H1 (cell line): ENCODE data around the gene MEP1B. TPM values are rescaled to one million over a fixed set of nuclear protein-coding genes. Genes with fewer than 3 reads are reported as not detected.

Source experiments
- CTCF ChIA-PET: fragments of 300-600 bp; sonication (Branson Sonifier 250); formaldehyde crosslinking; loops from one replicate; lab custom pipeline; 2021; ENCODE audit not compliant: partially characterized antibody; lab: Charles Lee
- POLR2A ChIA-PET: fragments of 300-600 bp; sonication (Branson Sonifier 250); formaldehyde crosslinking; loops from one replicate; lab custom pipeline; 2021; ENCODE audit warnings: inconsistent platforms; ENCODE audit not compliant: partially characterized antibody; lab: Charles Lee
- DNase-seq, 2 experiments: peaks; one replicate each; pipeline versions ENCODE4 v3.0.0 to v3.0.0-alpha.2; 2010 to 2022; ENCODE audit warnings: low spot score in 2 of 2, low read depth in 1 of 2, mixed read lengths in 1 of 2
- FAIRE-seq: peaks from 2 replicates; lab custom pipeline; 2011; peaks lifted over from hg19 to GRCh38; lab: Jason Lieb, UNC
- H2AFZ ChIP-seq: 2 replicates; pipeline ENCODE4 v1.8.1; 2012; ENCODE audit warnings: low read length, inconsistent platforms
- H2AK5ac ChIP-seq: 2 replicates; pipeline ENCODE4 v1.6.1; 2013; ENCODE audit warnings: low read depth, low read length
- H2BK120ac ChIP-seq: replicated peaks from 2 replicates; pipeline ENCODE3; 2013; ENCODE audit warnings: low read depth, low read length, inconsistent platforms
- H2BK12ac ChIP-seq: 2 replicates; pipeline ENCODE4 v1.6.1; 2013; ENCODE audit warnings: low read depth, low read length
- H2BK15ac ChIP-seq: 2 replicates; pipeline ENCODE4 v1.6.1; 2013; ENCODE audit warnings: low read length
- H2BK20ac ChIP-seq: 2 replicates; pipeline ENCODE4 v1.6.1; 2013; ENCODE audit warnings: low read length
- H2BK5ac ChIP-seq: 2 replicates; pipeline ENCODE4 v1.6.1; 2013; ENCODE audit warnings: low read depth, low read length
- H3K14ac ChIP-seq: 2 replicates; pipeline ENCODE4 v1.6.1; 2013; ENCODE audit warnings: inconsistent platforms; ENCODE audit not compliant: insufficient read length
- H3K18ac ChIP-seq: 2 replicates; pipeline ENCODE4 v1.6.1; 2013; ENCODE audit warnings: low read length; ENCODE audit errors: extremely low read depth
- H3K23ac ChIP-seq: 2 replicates; pipeline ENCODE4 v1.6.1; 2013; ENCODE audit warnings: inconsistent platforms; ENCODE audit not compliant: insufficient read length
- H3K23me2 ChIP-seq: 2 replicates; pipeline ENCODE4 v1.6.1; 2013; ENCODE audit warnings: low read depth, low read length
- H3K27ac ChIP-seq: 2 replicates; pipeline ENCODE4 v1.6.1; 2011; ENCODE audit warnings: low read depth, low read length, inconsistent platforms
- H3K27me3 ChIP-seq, 4 experiments: replicated peaks in 1 of 4; 1 replicate in 1 of 4; 2 replicates in 3 of 4; pipeline versions ENCODE4 v1.6.1 to v1.8.1; 2011 to 2013; ENCODE audit warnings: low read length in 3 of 4, mild to moderate bottlenecking in 3 of 4, inconsistent platforms in 2 of 4, mixed read lengths in 2 of 4, moderate library complexity in 1 of 4; ENCODE audit not compliant: control insufficient read depth in 3 of 4, insufficient read depth in 3 of 4; ENCODE audit errors: extremely low read depth in 1 of 4
- H3K36me3 ChIP-seq, 4 experiments: 2 replicates each; pipeline versions ENCODE4 v1.6.1 to v1.8.1; 2011 to 2013; ENCODE audit warnings: mild to moderate bottlenecking in 4 of 4, low read length in 3 of 4, moderate library complexity in 2 of 4, control low read depth in 1 of 4, inconsistent platforms in 1 of 4; ENCODE audit not compliant: insufficient read depth in 4 of 4, control insufficient read depth in 2 of 4
- H3K4ac ChIP-seq: replicated peaks from 2 replicates; pipeline ENCODE3; 2013; ENCODE audit warnings: low read length, low read depth, mixed read lengths, inconsistent platforms; ENCODE audit not compliant: insufficient read length
- H3K4me1 ChIP-seq, 4 experiments: replicated peaks in 1 of 4; 1 replicate in 1 of 4; 2 replicates in 3 of 4; pipeline versions ENCODE4 v1.6.1 to v1.8.1; 2011 to 2013; ENCODE audit warnings: low read length in 3 of 4, inconsistent platforms in 2 of 4, mixed read lengths in 1 of 4; ENCODE audit not compliant: insufficient read depth in 4 of 4, control insufficient read depth in 3 of 4
- H3K4me2 ChIP-seq, 2 experiments: 2 replicates each; pipeline versions ENCODE4 v1.6.1 to v1.8.1; 2011 to 2013; ENCODE audit warnings: low read depth in 2 of 2, low read length in 2 of 2, control low read depth in 1 of 2, inconsistent platforms in 1 of 2, mild to moderate bottlenecking in 1 of 2; ENCODE audit not compliant: insufficient read depth in 1 of 2
- H3K4me3 ChIP-seq, 4 experiments: fragments of 200-600, 300-600 bp in 1 of 4; sonication (generic), shearing (Covaris generic), sonication (Bioruptor Twin) in 1 of 4; 2 replicates each; pipeline versions ENCODE4 v1.5.1 to v1.8.1; 2011 to 2016; ENCODE audit warnings: low read length in 4 of 4, low read depth in 3 of 4, control low read depth in 2 of 4, inconsistent platforms in 2 of 4, mild to moderate bottlenecking in 2 of 4, mixed read lengths in 1 of 4, moderate library complexity in 1 of 4; ENCODE audit not compliant: insufficient read depth in 2 of 4; ENCODE audit errors: extremely low read depth in 1 of 4
- H3K56ac ChIP-seq: replicated peaks from 2 replicates; pipeline ENCODE3; 2013; ENCODE audit warnings: low read depth, mild to moderate bottlenecking, mixed read lengths, low read length, inconsistent platforms; ENCODE audit not compliant: insufficient read length
- H3K79me1 ChIP-seq: 2 replicates; pipeline ENCODE4 v1.6.1; 2013; ENCODE audit warnings: low read depth, low read length, control low read depth
- H3K79me2 ChIP-seq, 2 experiments: 2 replicates each; pipeline versions ENCODE4 v1.6.1 to v1.8.1; 2012 to 2013; ENCODE audit warnings: low read length in 2 of 2, mild to moderate bottlenecking in 2 of 2, inconsistent platforms in 1 of 2; ENCODE audit not compliant: insufficient read depth in 2 of 2, control insufficient read depth in 1 of 2
- H3K9ac ChIP-seq, 4 experiments: replicated peaks in 1 of 4; 1 replicate in 1 of 4; 2 replicates in 3 of 4; pipeline versions ENCODE4 v1.6.1 to v1.8.1; 2011 to 2013; ENCODE audit warnings: low read depth in 3 of 4, low read length in 3 of 4, control low read depth in 2 of 4, mild to moderate bottlenecking in 2 of 4, moderate library complexity in 2 of 4, inconsistent platforms in 1 of 4; ENCODE audit errors: extremely low read depth in 1 of 4
- H3K9me3 ChIP-seq, 2 experiments: 2 replicates each; pipeline versions ENCODE4 v1.6.1 to v1.8.1; 2012 to 2013; ENCODE audit warnings: mild to moderate bottlenecking in 2 of 2, moderate library complexity in 2 of 2, control low read depth in 1 of 2, inconsistent platforms in 1 of 2, low read depth in 1 of 2, low read length in 1 of 2, mixed read lengths in 1 of 2; ENCODE audit not compliant: insufficient read depth in 2 of 2
- H4K20me1 ChIP-seq, 2 experiments: replicated peaks in 1 of 2; 2 replicates each; pipeline versions ENCODE3 to v1.8.1; 2011 to 2013; ENCODE audit warnings: inconsistent platforms in 2 of 2, low read length in 2 of 2, mild to moderate bottlenecking in 1 of 2; ENCODE audit not compliant: insufficient read depth in 2 of 2, control insufficient read depth in 1 of 2
- H4K5ac ChIP-seq: 2 replicates; pipeline ENCODE4 v1.6.1; 2013; ENCODE audit warnings: low read length, low read depth, mixed read lengths, inconsistent platforms; ENCODE audit not compliant: insufficient read length
- H4K8ac ChIP-seq: 2 replicates; pipeline ENCODE4 v1.8.0; 2013; ENCODE audit warnings: mild to moderate bottlenecking, moderate library complexity, low read length, inconsistent platforms; ENCODE audit not compliant: insufficient read depth; ENCODE audit errors: extremely low read depth
- H4K91ac ChIP-seq: replicated peaks from 2 replicates; pipeline ENCODE3; 2013; ENCODE audit warnings: low read length, mixed read lengths, inconsistent platforms; ENCODE audit not compliant: insufficient read length
- BCL11A ChIP-seq, 2 experiments: IDR thresholded peaks; one replicate each; pipeline ENCODE4 v1.6.1; 2011; ENCODE audit warnings: low read depth in 2 of 2, low read length in 2 of 2, mild to moderate bottlenecking in 2 of 2
- HDAC2 ChIP-seq, 2 experiments: fragments of 300-600 bp in 1 of 2; sonication (generic) in 1 of 2; IDR thresholded peaks; 2 replicates each; pipeline ENCODE4 v1.6.1; 2011 to 2012; ENCODE audit warnings: low read depth in 2 of 2, low read length in 2 of 2, mild to moderate bottlenecking in 2 of 2, moderate library complexity in 2 of 2, borderline replicate concordance in 1 of 2, inconsistent platforms in 1 of 2
- MAFK ChIP-seq: IDR thresholded peaks from 2 replicates; pipeline ENCODE4 v1.6.1; 2012; ENCODE audit warnings: low read depth, mild to moderate bottlenecking, improper control_type of control experiment, low read length
- PHF8 ChIP-seq: fragments of 200-600 bp; sonication (generic); conservative IDR thresholded peaks from 2 replicates; pipeline ENCODE4 v1.7.1; 2012; ENCODE audit warnings: low read depth, mild to moderate bottlenecking, inconsistent platforms, low read length, moderate library complexity
- RAD21 ChIP-seq, 2 experiments: IDR thresholded peaks in 1 of 2; conservative IDR thresholded peaks in 1 of 2; 2 replicates each; pipeline ENCODE4 v1.6.1; 2011; ENCODE audit warnings: low read depth in 2 of 2, low read length in 2 of 2, improper control_type of control experiment in 1 of 2, inconsistent platforms in 1 of 2, mild to moderate bottlenecking in 1 of 2, moderate library complexity in 1 of 2
- RXRA ChIP-seq: IDR thresholded peaks from 2 replicates; pipeline ENCODE4 v1.6.1; 2011; ENCODE audit warnings: low read depth, mild to moderate bottlenecking, low read length, moderate library complexity; ENCODE audit not compliant: insufficient read depth
- WGBS, 2 experiments: shearing (Covaris generic) in 1 of 2; methylation state at CpG; one replicate each; pipeline versions ENCODE4 v1.1.6 to v1.1.7; 2013 to 2015; ENCODE audit warnings: low lambda C conversion rate in 2 of 2, mixed read lengths in 2 of 2, inconsistent platforms in 1 of 2, low coverage in 1 of 2, missing lambda C conversion rate in 1 of 2; ENCODE audit not compliant: insufficient replicate concordance in 2 of 2, insufficient coverage in 1 of 2, insufficient read length in 1 of 2; ENCODE audit errors: extremely low coverage in 1 of 2, missing lambda C conversion rate in 1 of 2; 5-methylcytosine and 5-hydroxymethylcytosine counted together
- polyA plus RNA-seq, 7 experiments: library from polyadenylated mRNA; depleted of rRNA in 3 of 7; stranded (reverse) in 5 of 7; unstranded in 2 of 7; fragments of >200 nt in 5 of 7; fragments of 200-250 nt in 2 of 7; gene quantifications; 1 replicate in 5 of 7; 2 replicates in 1 of 7; 4 replicates in 1 of 7; pipeline versions ENCODE4 v1.2.1 to v1.2.3, GENCODE V29; 2011 to 2013; ENCODE audit warnings: missing spikeins in 2 of 7, mixed read lengths in 2 of 7
- total RNA-seq: library from RNA; stranded (reverse); fragmentation: NEBNext Ultra II Directional; extraction: Animal tissue kit (Norgen Biotek cat#: 25700); gene quantifications from 2 replicates; pipeline ENCODE4 v1.2.1, GENCODE V29; 2021
- TF ChIP-seq, protein P1 (sequence below): IDR thresholded peaks from 2 replicates; pipeline ENCODE4 v1.6.1; 2012; ENCODE audit warnings: inconsistent platforms
- TF ChIP-seq, protein P2 (sequence below), 3 experiments: IDR thresholded peaks; 1 replicate in 2 of 3; 2 replicates in 1 of 3; pipeline versions ENCODE4 v1.5.1 to v1.6.1; 2011; ENCODE audit warnings: low read length in 3 of 3, mild to moderate bottlenecking in 3 of 3, inconsistent platforms in 2 of 3, low read depth in 1 of 3, moderate library complexity in 1 of 3; ENCODE audit not compliant: insufficient read depth in 1 of 3; ENCODE audit errors: control extremely low read depth in 1 of 3

Gene MEP1B
- total and polyA plus RNA-seq, 2 of the 8 experiments (the other 6 are each of a cell fraction or from before 2014, with no cell fraction given), result not detected

DNA sequence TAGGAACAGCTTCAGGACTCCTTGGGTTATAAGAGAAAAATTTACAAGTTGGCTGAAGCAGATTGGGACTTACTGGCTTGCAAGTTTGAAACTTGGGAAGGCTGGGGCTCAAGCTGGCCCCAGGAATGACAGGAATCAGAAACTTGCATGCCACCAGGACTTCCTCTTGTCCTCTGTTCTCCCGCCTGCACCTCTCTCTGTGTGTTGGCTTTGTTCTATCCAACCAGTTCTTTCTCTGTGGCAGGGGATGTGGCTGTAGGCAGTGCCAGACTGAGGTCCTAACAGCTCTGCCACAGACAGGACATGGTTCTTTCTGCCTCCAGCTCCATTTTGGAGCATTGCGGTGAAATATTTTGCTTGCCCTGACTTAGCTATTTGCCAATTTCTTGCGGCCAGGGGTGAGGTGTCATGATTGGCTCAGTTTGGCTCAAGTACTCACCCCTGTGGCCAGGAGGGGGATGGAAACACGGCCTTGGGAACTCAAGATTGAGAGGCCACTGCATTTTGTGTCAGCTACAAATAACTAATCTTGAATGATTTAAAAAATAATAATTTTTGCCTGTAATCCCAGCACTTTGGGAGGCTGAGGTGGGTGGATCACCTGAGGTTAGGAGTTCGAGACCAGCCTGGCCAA lies 48.9 kb downstream of the MEP1B start:
- Histone ChIP-seq H3K4me3 (no peak overlapping the region), H4K20me1 (no peaks in the 10 kb centered on the region), H4K8ac (no peak overlapping the region), H3K56ac (no peak overlapping the region), H2BK120ac (no peak overlapping the region), H3K27me3 (no peaks in the 10 kb centered on the region), H3K9ac (no peak overlapping the region), H3K18ac (peak overlapping the region; percentile 36; the same call in 1 of the 2 replicates), H3K4me1 (peaks cover 2 to 12% (median 4%) of the 10 kb centered on the region in 4 experiments; a peak in 3 of 7 replicates), H3K79me2 (no peaks in the 10 kb centered on the region), H3K9me3 (peaks cover 4 to 8% of the 10 kb centered on the region in 2 experiments; a peak in 3 of 4 replicates), H4K91ac (no peak overlapping the region), H2BK20ac (peak overlapping the region; percentile 80), H3K27ac (no peak overlapping the region), H3K14ac (no peak overlapping the region), H2AK5ac (no peak overlapping the region), H2BK5ac (peak overlapping the region; percentile 2; the same call in 1 of the 2 replicates), H3K4ac (no peak overlapping the region), H2AFZ (peak overlapping the region; percentile 78; the same call in 1 of the 2 replicates), H3K23me2 (no peaks in the 10 kb centered on the region), H4K5ac (no peak overlapping the region), H3K79me1 (no peaks in the 10 kb centered on the region), H3K4me2 (no peak overlapping the region), H3K36me3 (no peaks in the 10 kb centered on the region), H2BK15ac (no peak overlapping the region), H2BK12ac (peak overlapping the region; percentile 82; the same call in 1 of the 2 replicates), H3K23ac (no peak overlapping the region)
- ChIA-PET POLR2A (no interaction called here), CTCF (interaction anchor here (0.6 to 3.8 kb wide), 22 partner anchors 11 to 721 kb away, joined by 3 to 18 read pairs (median 4); no protein-coding TSS in a partner anchor)
- TF ChIP-seq PHF8, result no peak
- no peak for TF ChIP-seq BCL11A (IDR thresholded peaks at IDR 0.05; ENCODE audit: low read depth in 2 of 2, low read length in 2 of 2)
- no peak for TF ChIP-seq MAFK
- peak; percentile 21 to 51; a peak in 3 of 4 replicates for TF ChIP-seq RAD21 (IDR thresholded peaks at IDR 0.05 in 1 of 2, conservative IDR thresholded peaks at IDR 0.05 in 1 of 2; ENCODE audit: low read depth in 2 of 2, low read length in 2 of 2)
- TF ChIP-seq, protein P1, sequence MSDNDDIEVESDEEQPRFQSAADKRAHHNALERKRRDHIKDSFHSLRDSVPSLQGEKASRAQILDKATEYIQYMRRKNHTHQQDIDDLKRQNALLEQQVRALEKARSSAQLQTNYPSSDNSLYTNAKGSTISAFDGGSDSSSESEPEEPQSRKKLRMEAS, result no peak
- TF ChIP-seq HDAC2 (IDR thresholded peaks at IDR 0.05; ENCODE audit: borderline replicate concordance in 1 of 2, low read depth in 2 of 2, low read length in 2 of 2), result no peak
- TF ChIP-seq RXRA, result no peak
- TF ChIP-seq, protein P2, sequence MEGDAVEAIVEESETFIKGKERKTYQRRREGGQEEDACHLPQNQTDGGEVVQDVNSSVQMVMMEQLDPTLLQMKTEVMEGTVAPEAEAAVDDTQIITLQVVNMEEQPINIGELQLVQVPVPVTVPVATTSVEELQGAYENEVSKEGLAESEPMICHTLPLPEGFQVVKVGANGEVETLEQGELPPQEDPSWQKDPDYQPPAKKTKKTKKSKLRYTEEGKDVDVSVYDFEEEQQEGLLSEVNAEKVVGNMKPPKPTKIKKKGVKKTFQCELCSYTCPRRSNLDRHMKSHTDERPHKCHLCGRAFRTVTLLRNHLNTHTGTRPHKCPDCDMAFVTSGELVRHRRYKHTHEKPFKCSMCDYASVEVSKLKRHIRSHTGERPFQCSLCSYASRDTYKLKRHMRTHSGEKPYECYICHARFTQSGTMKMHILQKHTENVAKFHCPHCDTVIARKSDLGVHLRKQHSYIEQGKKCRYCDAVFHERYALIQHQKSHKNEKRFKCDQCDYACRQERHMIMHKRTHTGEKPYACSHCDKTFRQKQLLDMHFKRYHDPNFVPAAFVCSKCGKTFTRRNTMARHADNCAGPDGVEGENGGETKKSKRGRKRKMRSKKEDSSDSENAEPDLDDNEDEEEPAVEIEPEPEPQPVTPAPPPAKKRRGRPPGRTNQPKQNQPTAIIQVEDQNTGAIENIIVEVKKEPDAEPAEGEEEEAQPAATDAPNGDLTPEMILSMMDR (IDR thresholded peaks at IDR 0.05; ENCODE audit: control extremely low read depth in 1 of 3, insufficient read depth in 1 of 3, low read depth in 1 of 3, low read length in 3 of 3), result peak; percentile 10 to 50 (median 43); a peak in 3 of 4 replicates
- WGBS, 2 experiments, result 89% methylated on average over 5 of the region's 5 CpGs; no CpG with 5 or more reads in 1 of the 2 experiments
- FAIRE-seq (no peak), DNase-seq (no peak)
